Activated CD8-positive, alpha-beta memory T cell treated with anti-CD3 and anti-CD28 coated beads, Interleukin-2, amount 50 U/mL, for 1 hour (primary cell): Measurements from ENCODE around the gene DDRGK1.

Source experiments
- DNase-seq: peaks from one replicate; pipeline ENCODE4 v3.0.0-alpha.2; 2020; ENCODE audit errors: extremely low read depth

Gene DDRGK1

GRCh38 chr20:3235666-3236324 is 31.3 kb upstream of the DDRGK1 start:
- DNase-seq, result no peak

GRCh38 chr20:3233991-3234498 is 29.6 kb upstream of the DDRGK1 start:
- DNase-seq, result no peak

GRCh38 chr20:3233131-3233990 is 28.9 kb upstream of the DDRGK1 start:
- DNase-seq, result no peak

GRCh38 chr20:3231889-3232588 is 27.6 kb upstream of the DDRGK1 start:
- DNase-seq, result no peak

GRCh38 chr20:3231116-3231515 is 26.6 kb upstream of the DDRGK1 start:
- DNase-seq, result no peak

GRCh38 chr20:3229798-3230197 is 25.3 kb upstream of the DDRGK1 start:
- DNase-seq, result no peak

GRCh38 chr20:3229158-3229557 is 24.7 kb upstream of the DDRGK1 start:
- DNase-seq, result no peak

- DNase-seq, result no peak
These were observed 24.2 kb upstream of the DDRGK1 start for GRCh38 chr20:3228750-3229032.

- no peak for DNase-seq
These were observed 23.7 kb upstream of the DDRGK1 start for GRCh38 chr20:3227936-3228749.

- DNase-seq, result no peak
These were observed 23.0 kb upstream of the DDRGK1 start for GRCh38 chr20:3227506-3227905.

GRCh38 chr20:3226864-3227263 is 22.4 kb upstream of the DDRGK1 start:
- no peak for DNase-seq

GRCh38 chr20:3226093-3226492 is 21.6 kb upstream of the DDRGK1 start:
- DNase-seq, result no peak

- DNase-seq, result no peak
These were observed 20.4 kb upstream of the DDRGK1 start for GRCh38 chr20:3224681-3225421.

- DNase-seq, result no peak
These were observed 19.7 kb upstream of the DDRGK1 start for GRCh38 chr20:3223994-3224680.

GRCh38 chr20:3223651-3223993 is 19.1 kb upstream of the DDRGK1 start:
- no peak for DNase-seq

- DNase-seq, result no peak
These were observed 18.4 kb upstream of the DDRGK1 start for GRCh38 chr20:3222635-3223600.

GRCh38 chr20:3221398-3222226 is 17.1 kb upstream of the DDRGK1 start:
- no peak for DNase-seq

GRCh38 chr20:3218307-3218988 is 14.0 kb upstream of the DDRGK1 start:
- DNase-seq, result no peak
